Spleen (tissue), 7 donors: ENCODE data around the gene FSIP1.

Experiments used
- CTCF ChIP-seq, 11 experiments: fragments of 200-600 bp in 7 of 11; fragments of 450-650 bp in 4 of 11; sonication (generic) in 4 of 11; IDR thresholded peaks in 8 of 11; conservative IDR thresholded peaks in 3 of 11; 1 replicate in 7 of 11; 2 replicates in 4 of 11; pipeline versions ENCODE4 v1.4.0 to v1.8.0; 2016 to 2021; ENCODE audit warnings: antibody characterized with exemption in 11 of 11, inconsistent platforms in 4 of 11, mild to moderate bottlenecking in 1 of 11
- POLR2A ChIP-seq, 3 donors: fragments of 450-650 bp; IDR thresholded peaks; one replicate each; pipeline ENCODE4 v1.5.1; 2017; ENCODE audit warnings: antibody characterized with exemption in 3 of 3, mild to moderate bottlenecking in 1 of 3
- POLR2AphosphoS5 ChIP-seq, 3 donors: sonication (generic); formaldehyde crosslinking; IDR thresholded peaks; one replicate each; pipeline ENCODE4 v1.5.1; 2017; ENCODE audit warnings: antibody characterized with exemption in 3 of 3
- donor health status: DM: no; HTN: no; CAD: no; lungs with moderate emphysema.
- donor health status: DM: no; HTN: no; CAD: no.
- donor health status: DM: no; HTN: no; CAD: no.

- TF ChIP-seq CTCF (IDR thresholded peaks at IDR 0.05 in 8 of 11, conservative IDR thresholded peaks at IDR 0.05 in 3 of 11) (no peak), POLR2A (IDR thresholded peaks at IDR 0.05) (no peak), POLR2AphosphoS5 (IDR thresholded peaks at IDR 0.05) (no peak)
Measured at GRCh38 chr15:39752246-39752645, 30.4 kb downstream of the FSIP1 start.
